Measurements from ENCODE around the gene OLFM1.

- no peak for TF ChIP-seq ZNF274 (IDR thresholded peaks at IDR 0.05; ENCODE audit: low read depth, low read length)
- TF ChIP-seq SUZ12 (IDR thresholded peaks at IDR 0.05; ENCODE audit: extremely low read depth, insufficient read depth, insufficient read length), result no peak
Measured at GRCh38 chr9:135088979-135089847, 1.7 kb downstream of the OLFM1 start.

Data from NT2/D1 (cell line).